HG03354 (cell line): ENCODE results near the gene GVQW3.
A peak's percentile ranks its signal among the peaks of the same experiment; 100 is the strongest.

Source experiments
- ATAC-seq: cut with Tn5 transposase; IDR thresholded peaks from one replicate; pipeline ENCODE4 v1.9.1; 2021; ENCODE audit warnings: mild to moderate bottlenecking; ENCODE audit not compliant: unreplicated experiment, poor library complexity, severe bottlenecking

GVQW3 gene

GRCh38 chr11:76380977-76381719 lies at the start of gene GVQW3, which contains the start of gene THAP12:
GVQW3 (plus strand) TSS chr11:76381323; CDS start chr11:76381829, 506 bp downstream.
THAP12 (minus strand) TSS chr11:76381132; CDS start chr11:76380836, 296 bp downstream.
- peak; percentile 82 for ATAC-seq

- no peak for ATAC-seq
Observed at GRCh38 chr11:76334826-76335389, 46.2 kb upstream of the GVQW3 start.

DNA sequence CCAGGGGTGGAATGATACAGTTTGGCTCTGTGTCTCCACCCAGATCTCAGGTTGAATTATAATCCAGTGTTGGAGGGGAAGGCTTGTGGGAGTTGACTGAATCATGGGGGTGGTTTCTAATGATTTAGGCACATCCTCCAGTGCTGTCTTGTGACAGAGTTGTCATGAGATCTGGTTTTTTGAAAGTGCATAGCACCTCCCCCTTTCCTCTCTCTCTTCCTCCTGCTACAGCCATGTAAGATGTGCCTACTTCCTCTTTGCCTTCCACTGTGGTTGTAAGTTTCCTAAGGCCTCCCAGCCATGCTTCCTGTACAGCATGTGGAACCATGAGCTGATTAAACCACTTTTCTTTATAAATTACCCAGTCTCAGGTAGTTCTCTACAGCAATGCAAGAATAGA lies 45.3 kb upstream of the GVQW3 start:
- no peak for ATAC-seq

DNA sequence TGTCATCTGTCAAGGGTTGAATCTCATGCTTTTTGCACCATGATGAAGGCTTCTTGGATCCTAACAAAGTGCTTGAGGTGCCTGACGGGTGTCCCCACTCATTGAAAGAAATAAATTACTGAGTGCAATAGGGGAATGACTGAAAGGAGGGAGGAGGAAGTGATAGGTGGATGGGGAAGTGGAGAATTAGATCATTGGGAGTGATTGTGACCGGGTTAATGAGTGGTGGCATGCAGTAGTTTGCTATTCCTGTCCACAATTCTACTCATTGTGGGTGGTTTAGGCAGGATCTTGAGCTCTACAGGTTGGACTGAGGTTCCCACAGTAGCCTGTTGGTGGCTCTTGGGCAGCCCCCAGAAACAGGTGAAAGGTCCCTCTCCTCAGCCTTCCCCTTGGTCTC lies 44.5 kb upstream of the GVQW3 start:
- ATAC-seq, result no peak

GRCh38 chr11:76337469-76337868 lies 43.7 kb upstream of the GVQW3 start:
- ATAC-seq, result no peak

DNA sequence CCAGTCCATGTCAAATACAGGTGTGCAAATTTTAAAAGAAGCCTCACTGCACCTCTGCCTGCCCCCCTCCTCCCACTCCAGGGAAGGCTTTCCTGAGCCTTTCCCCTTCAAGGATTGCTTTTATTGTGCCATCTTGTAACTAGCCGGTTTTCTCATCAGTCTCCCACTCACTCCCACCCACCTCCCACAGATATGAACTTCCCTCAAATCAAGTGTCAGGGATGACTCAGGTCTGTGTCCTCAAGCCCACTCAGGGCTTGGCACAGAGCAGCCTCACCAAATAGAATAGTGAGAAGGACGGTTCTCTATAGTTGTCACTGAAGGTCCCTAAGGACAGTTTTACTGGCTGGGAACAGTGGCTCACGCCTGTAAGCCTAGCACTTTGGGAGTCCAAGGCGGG lies 43.2 kb upstream of the GVQW3 start:
- no peak for ATAC-seq

DNA sequence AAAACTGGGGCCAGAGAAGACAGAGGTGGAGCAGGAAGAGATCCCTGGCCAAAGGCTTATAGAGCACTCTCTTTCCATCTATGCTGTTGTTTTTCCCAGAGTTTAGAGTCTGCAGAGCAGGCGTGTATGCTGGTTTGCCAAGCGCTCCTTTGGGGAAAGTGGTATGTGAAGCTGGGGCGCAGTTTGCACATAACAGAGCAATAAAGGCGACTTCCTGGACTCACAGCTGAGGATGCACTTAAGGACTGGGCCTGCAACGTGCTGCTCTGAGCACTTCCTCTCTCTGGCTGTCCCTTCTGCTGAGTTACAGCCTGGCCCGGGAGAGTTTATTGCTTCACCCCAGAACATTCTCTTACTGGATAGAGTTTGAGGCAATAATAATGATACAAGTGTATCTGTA lies 41.9 kb upstream of the GVQW3 start:
- no peak for ATAC-seq

DNA sequence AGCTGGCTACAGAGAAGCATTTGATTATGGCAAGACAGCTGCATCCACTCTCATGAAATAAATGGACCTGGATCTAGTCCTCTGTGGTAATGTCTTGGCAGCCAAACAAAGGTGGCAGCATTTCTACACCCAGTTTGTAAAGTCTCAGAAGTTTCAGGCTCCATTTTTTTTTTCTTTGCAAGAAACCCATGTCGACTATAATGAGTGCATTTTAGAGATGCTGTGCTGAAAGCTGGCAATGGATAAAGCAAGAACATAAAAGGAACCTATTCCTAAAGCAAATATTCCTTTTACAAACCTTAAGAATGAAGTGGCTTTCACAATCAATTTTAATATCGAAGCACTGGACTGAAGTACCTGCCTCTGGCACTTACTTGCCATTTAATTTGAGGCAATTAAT lies 33.7 kb upstream of the GVQW3 start:
- ATAC-seq, result no peak

- ATAC-seq, result no peak
Observed at GRCh38 chr11:76348348-76348747, 32.8 kb upstream of the GVQW3 start.

DNA sequence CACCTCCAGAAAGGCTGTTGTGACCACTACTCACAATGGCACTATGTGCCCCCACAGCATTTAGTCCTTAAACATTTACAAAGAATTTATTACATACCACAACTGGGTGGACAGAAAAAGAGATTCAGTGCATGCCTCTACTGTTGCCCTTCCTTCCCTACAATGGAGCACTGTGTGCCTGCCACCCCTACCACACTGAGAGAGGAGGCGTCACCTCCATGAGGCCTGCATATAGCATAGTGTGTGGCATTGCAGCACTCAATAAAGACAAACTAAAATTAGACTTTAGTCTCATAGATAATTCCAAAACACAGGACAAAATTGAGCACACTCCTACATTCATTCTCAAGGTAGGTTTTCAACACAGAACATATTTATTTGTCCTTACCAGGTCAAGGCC lies 26.0 kb upstream of the GVQW3 start:
- ATAC-seq, result no peak

GRCh38 chr11:76361374-76361773 lies 19.7 kb upstream of the GVQW3 start:
- ATAC-seq, result no peak

DNA sequence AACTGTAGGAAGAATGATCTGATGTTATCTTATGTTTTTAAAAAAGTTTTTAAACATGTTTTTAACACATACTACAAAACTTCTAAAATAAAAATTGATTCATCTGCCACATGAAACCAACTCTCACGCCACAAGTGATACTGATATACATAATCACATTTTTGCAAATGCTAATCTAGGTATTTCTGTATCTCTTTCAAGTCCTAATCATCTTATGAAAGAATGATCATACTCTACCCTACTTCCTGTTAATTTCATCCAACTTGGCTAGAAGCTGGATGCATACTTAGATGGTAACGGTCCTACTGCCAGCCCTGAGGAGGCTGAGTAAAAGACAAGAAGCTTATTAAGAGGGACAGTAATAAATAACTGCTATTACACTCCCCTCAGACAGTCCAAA lies 19.3 kb upstream of the GVQW3 start:
- no peak for ATAC-seq

DNA sequence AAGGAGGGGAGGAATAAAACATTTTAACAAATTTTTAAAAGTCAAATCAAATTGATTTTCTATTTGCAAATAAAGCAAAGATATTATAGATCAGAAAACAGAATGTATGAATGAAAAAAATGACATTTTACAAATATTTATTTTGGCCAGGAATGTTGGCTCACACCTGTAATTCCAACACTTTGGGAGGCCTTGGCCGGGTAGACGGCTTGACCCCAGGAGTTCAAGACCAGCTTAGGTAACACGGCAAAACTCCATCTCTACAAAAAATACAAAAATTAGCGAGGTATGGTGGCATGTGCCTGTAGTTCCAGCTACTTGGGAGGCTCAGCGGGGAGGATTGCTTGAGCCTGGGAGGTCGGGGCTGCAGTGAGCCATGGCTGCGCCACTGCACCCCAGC lies 18.4 kb upstream of the GVQW3 start:
- no peak for ATAC-seq

DNA sequence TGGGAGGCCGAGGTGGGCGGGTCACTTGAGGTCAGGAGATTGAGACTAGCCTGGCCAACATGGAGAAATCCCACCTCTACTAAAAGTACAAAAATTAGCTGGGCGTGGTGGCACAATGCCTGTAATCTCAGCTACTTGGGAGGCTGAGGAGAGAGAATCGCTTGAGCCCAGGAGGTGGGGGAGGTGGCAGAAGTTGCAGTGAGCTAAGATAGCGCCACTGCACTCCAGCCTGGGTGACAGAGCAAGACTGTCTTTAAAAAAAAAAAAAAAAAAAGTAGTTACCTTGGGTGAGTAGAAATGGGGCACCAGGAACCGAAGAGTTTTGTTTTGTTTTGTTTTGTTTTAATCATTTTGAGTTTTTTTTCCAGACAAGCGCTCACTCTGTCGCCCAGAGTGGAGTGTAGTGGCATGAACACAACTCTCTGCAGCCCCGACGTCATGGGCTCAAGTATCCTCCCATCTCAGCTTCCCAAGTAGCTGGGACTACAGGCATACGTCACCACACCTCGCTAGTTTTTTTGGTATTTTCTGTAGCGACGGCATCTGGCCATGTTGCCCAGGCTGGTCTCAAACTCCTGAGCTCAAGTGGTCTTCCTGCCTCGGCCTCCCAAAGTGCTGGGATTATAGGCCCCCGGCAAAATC lies 16.0 kb upstream of the GVQW3 start:
- no peak for ATAC-seq

DNA sequence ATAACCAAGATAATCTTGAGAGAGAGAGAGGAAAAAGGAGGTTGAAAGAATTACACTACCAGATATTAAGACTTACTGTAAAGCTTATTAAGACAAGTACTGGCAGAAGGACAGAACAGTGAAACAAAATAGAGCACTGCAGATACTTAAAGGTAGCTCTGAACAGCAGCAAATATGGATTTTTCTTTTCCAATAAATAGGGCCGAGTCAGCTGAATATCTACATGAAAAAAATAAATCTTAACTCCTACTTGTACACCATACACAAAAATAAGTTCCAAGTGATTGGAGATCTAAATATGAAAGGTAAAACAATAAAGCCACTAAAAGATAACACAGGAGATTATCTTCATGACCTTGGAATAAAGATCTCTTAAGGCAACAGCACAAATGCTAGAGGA lies 12.6 kb upstream of the GVQW3 start:
- ATAC-seq, result no peak

DNA sequence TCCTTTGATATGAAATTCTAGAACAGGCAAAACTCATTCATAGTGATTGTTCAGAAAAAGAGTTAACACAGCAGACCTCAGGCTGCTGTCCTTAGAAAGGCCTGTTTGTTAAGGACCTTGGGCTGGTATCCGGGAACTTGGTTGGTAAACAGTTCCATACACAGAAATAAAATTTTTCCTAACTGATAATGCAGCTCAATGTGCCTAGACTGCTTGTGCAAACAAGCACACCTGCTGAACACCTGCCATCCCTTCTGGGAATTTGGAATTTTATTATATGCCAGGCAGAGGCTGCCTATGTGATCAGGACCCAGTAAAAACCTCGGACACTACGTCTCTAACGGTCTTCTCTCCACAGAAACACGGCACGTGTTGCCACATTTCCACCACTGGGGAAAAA lies 11.7 kb upstream of the GVQW3 start:
- ATAC-seq, result no peak

GRCh38 chr11:76371170-76371569 lies 10.0 kb upstream of the GVQW3 start:
- ATAC-seq, result peak; percentile 56

DNA sequence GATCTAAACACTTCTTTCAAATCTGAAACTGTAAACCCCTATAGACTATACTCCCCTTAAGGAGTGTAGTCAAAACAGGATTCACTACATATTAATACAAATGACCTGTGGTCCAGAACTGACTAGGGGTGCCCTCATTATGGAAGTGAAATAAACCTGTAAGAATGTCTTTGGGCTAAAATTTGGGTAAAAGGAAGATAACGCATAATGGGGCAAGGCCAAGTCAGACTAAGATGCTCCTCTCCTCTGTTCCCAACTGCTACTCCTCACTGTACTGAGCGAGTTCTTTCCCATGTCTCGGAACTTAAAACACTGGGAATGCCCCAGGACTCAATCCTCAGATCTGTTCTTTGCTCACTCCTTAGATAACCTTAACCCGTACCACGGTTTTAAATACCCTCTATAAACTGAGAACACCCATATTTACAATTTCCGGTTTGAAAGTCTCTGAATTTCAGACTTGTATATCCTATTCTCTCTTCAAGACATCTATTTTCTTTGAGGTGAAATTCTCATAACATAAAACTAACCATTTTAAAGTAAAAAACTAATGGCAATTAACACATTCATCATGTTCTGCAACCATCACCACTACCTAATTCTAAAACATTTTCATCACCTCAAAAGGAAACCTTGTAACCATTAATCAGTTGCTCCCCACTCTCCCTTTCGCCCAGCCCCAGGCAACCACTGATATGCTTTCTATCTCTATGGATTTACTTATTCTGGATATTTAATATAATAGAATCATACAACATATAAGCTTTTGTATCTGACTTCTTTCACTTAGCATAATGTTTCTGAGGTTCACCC lies 4.2 kb upstream of the GVQW3 start:
- ATAC-seq, result no peak

DNA sequence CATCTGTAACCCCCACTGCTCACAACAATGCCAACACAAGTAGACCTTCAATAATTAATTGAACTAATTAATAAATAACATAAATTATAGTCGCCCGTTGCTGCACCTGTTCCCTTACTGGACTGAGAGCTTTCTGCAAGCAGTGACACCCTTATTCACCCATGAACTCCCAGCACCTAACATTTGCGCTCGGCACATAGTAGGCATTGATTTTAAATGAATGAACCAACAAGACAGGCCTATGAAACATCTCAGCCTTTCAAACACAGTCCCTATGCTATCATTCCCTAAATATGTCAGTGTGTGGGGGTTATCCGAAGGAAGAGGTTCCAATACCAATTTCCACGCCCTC lies 1.3 kb upstream of the GVQW3 start:
- ATAC-seq, result no peak

GRCh38 chr11:76380159-76380976 lies 755 bp upstream of the GVQW3 start:
- ATAC-seq, result peak; percentile 49
